Suprapubic skin (tissue), 3 donors: Measurements from ENCODE around the gene IGSF9.

Source experiments
- POLR2A ChIP-seq, 2 donors: fragments of 450-650 bp; IDR thresholded peaks; one replicate each; pipeline ENCODE4 v1.6.1; 2017; ENCODE audit warnings: antibody characterized with exemption in 2 of 2, mild to moderate bottlenecking in 2 of 2, moderate library complexity in 2 of 2
- TF ChIP-seq, protein P1 (sequence below), 2 donors: fragments of 200-600 bp in 1 of 2; fragments of 450-650 bp in 1 of 2; sonication (generic) in 1 of 2; IDR thresholded peaks; one replicate each; pipeline ENCODE4 v1.5.1; 2016 to 2019; ENCODE audit warnings: antibody characterized with exemption in 2 of 2, mild to moderate bottlenecking in 1 of 2, moderate library complexity in 1 of 2

DNA sequence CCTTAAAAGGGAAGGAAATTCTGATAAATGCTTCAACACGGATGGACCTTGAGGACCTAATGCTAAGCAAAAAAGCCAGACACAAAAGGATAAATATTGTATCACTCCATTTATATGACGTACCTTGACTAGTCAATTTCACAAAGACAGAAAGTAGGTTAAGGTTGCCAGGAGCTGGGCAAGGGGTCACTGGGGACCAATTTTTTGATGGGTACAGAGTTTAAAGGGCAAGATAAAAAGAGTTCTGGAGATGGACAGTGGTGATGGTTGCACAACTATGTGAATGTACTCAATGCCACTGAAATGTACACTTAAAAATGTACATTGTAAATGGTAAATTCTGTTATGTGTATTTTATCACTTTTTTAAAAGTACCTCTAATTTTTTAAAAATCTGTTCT lies 40.7 kb upstream of the IGSF9 start:
- TF ChIP-seq, protein P1, sequence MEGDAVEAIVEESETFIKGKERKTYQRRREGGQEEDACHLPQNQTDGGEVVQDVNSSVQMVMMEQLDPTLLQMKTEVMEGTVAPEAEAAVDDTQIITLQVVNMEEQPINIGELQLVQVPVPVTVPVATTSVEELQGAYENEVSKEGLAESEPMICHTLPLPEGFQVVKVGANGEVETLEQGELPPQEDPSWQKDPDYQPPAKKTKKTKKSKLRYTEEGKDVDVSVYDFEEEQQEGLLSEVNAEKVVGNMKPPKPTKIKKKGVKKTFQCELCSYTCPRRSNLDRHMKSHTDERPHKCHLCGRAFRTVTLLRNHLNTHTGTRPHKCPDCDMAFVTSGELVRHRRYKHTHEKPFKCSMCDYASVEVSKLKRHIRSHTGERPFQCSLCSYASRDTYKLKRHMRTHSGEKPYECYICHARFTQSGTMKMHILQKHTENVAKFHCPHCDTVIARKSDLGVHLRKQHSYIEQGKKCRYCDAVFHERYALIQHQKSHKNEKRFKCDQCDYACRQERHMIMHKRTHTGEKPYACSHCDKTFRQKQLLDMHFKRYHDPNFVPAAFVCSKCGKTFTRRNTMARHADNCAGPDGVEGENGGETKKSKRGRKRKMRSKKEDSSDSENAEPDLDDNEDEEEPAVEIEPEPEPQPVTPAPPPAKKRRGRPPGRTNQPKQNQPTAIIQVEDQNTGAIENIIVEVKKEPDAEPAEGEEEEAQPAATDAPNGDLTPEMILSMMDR (IDR thresholded peaks at IDR 0.05), result no peak
- TF ChIP-seq POLR2A (IDR thresholded peaks at IDR 0.05), result no peak
